NCI-H2227 (cell line): ENCODE results near the gene EZR.
"Not testable (repeated sequence)": the region's sequence is repeated elsewhere in the genome, so short reads cannot be mapped to it uniquely, and the experiment has no call there.

Source experiments
- DNase-seq: peaks from one replicate; lab custom pipeline; 2025; ENCODE audit not compliant: unreplicated experiment; lab: John Stamatoyannopoulos, UW

The EZR gene

DNA sequence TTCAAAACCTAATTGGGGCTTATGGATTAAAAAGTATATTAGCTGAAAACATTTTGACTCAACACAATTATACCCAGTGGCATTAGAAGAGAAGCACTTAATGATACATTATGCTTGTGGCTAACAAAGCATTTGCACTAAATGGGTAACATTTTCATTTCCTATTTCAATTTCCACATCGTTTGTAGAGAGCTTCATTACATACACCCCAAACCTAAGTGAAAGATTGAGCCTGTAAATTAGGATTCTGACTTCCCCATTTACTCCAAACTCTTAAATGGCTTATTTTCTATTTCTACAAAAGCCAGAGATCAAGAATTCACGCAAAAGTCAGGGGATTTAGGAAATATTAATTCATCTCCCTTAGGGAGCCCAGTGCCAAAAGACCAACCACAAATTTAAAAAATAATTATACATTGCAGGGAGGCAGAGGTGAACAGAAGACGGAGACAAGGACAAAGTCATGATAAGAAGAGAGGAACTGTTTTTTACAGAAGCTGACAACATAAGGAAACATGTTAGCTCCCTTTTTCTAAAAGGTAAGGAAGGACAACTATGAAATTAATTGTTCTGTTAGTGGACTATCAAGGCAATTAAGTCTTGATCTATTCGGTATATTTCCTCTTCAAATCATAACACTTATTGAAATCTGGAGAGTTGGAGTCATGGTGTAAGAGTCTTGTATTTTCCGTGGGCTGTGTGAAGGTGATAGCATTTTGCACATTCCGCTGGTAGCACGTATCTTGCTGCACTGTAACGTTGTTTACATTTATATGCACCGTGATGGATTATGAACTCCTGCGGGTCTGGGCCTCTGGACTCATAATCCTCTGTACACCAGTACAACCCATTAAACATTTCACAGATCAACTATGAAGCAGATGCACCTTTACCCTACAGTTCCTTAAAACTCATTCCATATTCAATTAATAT lies 24.8 kb upstream of the EZR start:
- no peak for DNase-seq

DNA sequence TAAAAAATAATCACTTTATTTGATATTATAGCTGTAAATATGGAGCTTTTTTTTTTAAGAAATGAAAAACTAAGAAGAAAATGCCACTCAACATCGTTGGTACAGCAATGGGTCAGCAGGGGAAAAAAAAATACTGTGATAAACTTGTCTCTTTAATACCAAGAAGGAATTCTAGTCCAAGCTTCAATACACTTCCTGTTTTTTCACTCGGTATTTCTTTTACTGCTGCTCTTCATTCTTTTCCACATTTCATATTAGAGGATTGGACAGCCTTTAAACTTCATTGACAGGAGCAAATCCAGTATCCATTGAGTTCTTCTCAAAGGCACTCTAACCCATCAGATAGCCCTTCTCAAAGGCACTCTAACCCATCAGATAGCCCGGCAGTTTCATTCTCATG lies 22.2 kb upstream of the EZR start:
- DNase-seq = no peak

DNA sequence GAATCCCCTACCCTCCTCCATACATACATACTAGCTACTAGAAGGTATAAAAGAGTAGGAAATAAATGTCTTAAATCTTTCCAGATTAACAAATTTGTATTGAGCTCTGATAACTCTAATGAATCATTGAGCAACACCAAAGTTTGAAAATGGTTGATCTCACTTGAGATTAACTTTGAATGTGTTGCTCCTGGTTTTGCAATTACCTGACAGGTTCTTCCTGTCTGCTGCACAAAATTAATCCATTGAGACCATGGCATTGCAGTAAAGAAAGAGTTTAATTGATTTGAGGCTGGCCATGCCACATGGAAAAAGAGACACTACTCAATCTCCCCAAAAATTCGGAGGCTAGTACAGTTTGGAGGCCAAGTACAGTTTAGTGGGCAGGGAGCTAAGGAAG lies 21.3 kb upstream of the EZR start:
- no peak for DNase-seq

DNA sequence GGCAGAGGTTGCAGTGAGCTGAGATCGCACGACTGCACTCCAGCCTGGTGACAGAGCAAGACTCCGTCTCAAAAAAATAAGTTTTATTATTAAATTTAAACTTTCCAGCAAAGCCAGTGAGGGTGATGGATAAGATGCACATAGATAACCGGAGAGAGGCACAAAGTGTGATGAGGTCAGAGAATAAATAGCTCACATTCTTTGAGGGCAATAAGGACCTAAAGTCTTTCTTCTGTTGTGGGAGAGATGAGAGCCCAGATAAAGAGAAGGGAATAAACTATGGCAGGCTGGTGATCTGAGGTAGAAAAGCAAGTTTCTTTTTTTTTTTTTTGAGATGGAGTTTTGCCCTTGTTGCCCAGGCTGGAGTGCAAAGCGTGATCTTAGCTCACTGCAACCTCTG lies 20.6 kb upstream of the EZR start:
- no peak for DNase-seq

DNA sequence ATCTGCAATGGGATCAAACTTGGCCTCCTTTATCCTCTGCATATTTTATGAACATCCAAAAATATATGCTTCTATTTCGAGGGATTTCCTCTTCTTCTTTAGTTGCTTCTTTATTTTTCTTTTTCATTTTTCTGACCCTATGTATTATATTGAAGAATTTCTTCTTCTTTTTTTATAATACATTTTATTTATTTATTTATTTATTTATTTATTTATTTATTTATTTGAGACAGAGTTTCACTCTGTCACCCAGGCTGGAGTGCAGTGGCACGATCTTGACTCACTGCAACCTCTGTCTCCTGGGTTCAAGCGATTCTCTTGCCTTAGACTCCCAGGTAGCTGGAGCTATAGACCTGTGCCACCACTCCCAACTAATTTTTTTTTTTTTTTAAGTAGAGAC lies 19.6 kb upstream of the EZR start:
- not testable (repeated sequence) for DNase-seq

DNA sequence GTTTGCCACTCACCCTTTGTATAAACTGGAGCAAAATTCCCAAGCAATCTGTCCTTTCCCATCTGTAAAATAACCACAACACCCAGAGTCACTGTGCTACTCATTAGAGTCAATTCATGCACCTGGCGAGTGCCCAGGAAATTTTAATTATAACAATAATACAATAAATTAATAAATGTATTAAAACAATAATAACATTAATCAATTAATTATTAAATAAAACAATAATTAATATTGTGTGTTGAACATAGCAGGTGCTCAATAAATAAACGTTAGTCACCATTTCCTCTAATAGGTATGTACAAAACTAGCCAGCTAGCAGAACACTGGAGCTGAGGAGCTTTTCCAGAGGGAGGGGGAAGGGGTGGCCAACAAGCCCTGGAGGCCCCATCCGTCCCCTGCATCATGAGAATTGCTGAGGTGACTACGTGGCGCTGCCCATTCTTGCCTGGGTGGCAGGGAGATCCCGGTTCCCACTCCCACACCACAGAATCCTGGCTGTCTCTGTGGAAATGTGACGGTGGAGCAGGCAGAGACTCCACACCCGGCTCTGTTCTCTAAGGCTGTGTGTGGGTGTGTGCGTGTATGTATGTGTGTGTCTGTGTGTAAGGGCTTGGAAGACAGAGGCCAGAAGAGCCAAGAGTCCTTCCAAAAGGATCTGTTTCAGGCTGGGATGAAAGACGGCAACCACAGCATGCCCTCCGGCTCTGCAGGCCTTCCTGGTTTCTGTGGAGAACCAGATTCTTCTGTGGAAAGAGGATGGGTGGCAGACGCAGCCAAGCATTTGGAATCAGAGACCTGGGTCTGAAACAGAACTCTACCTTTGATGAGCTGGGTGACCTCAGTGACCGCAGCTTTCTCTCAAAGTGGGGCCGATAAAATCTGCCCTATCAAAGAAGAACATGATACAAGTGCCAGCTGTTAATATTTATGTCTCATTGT lies 18.8 kb upstream of the EZR start:
- DNase-seq = no peak

DNA sequence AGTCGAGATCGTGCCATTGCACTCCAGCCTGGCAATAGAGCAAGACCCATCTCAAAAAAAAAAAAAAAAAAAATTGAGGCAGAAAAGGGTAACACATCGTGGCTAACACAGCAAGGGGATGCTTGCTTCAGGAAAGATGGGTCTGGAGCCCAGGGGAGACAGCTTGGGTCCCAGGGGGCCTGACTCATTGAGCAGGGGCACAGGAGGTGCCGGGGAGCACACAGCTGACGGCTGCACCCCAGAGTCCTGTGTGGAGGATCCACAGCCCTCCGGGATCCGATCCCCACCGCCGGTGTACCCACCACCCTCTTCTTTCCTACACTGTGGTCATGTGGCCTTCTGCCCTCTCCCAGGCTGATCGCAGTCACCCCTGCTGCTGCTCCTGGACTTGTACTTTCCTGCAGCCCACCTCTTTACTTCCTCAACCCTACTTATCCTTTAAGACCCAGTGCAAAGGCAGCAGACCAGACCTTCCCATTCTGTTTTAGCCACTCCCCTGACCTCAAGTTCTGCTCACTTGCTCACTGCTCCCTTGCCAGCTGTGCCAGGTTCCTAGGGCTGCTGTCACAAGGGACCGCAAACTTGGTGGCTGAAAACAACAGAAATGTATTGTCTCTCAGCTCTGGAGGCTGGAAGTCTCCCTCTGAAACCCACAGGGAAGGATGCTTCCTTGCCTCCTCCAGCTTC lies 17.6 kb upstream of the EZR start:
- no peak for DNase-seq

DNA sequence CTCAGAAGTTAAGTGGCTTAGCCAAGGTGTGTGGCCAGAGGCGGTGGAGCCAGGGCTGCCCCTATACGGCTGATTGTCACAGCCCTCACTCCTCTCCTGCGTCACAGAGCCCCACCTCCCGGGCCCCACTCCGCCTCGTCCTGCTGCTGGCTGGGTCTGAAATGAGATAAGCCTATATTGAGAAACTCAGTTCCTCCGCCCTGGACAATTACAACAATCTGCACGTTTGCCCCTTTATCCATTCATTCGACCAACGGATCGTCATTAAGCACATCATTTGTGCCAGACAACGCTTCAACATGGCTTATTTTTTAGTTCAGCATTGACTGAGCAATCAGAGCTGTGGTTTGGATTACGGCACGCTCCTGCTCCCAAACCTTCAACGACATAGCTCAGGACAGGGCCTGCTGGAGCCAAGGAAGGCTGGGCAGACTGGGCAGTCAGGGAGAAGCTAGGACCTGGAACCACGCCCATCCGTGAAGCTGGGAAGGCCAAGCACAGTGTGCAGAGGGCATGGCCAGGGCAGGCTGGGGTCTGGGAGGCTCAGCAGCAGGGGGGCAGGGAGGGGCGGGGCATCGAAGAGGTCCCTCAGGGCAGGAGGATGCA lies 16.6 kb upstream of the EZR start:
- peak; percentile 22 for DNase-seq

DNA sequence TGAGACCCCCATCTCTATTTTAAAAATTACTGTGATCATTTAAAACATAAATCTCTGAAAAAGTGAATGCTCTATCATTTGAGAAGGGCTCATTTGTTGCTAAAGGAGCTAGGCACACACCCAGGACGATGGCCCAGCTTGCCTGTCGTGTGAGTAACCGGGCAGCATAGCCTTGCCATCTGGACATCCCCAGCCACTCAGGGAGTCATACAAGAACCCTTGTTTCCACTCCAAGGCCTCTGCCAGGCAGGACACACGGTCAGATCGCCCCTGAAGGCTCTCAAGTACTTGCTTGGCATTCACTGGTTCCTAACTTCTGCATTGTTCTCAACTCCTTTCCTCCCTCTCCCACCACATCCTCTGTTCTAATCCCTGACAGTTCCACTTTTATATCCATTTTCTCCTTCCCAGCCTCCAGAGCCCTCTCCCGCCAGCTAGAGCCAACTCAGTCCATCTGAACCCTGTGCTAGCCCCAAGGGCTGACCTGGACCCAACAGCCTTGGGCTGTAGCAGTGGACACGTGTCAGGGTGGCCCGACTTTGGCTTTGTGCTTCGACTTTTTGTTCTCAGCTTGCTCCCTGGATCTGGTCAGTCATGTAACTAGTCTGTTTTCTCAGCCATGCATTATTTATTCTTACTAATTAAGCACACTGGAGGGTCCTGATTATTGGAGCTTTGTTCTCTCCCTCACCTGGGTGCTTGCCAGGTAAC lies 15.7 kb upstream of the EZR start:
- DNase-seq = no peak

DNA sequence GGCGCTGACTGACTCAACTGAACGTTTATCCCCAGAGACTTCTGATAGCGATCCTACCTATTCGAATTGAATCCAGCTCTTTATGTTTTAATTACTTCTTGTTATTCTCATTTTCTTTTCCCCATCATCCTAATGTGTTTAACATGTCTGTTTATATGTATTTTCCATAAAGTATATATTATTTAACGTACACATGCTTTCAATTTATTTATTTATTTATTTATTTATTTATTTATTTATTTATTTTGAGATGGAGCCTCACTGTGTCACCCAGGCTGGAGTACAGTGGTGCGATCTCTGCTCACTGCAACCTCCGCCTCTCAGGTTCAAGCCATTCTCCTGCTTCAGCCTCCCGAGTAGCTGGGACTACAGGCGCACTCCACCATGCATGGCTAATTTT lies 13.6 kb upstream of the EZR start:
- DNase-seq = not testable (repeated sequence)

DNA sequence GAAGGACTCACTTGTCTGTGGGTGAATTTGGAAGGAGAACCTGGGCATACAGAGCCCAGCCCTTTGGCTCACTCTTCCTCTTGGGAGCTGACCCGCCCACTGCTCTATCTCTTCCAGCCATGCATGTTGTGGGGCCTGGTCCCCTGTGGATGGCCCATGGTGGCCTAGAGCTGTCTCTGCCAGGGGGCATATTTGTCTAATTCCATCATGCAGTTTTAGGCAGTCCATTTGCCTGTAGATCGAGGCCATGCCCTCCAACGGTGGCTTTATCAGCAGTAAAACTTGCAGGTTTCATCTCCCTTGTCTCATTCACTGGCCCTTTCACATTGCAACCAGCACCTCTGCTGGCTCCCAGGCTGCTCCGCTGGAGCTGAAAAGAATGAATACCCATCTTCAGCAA lies 12.9 kb upstream of the EZR start:
- DNase-seq = no peak

DNA sequence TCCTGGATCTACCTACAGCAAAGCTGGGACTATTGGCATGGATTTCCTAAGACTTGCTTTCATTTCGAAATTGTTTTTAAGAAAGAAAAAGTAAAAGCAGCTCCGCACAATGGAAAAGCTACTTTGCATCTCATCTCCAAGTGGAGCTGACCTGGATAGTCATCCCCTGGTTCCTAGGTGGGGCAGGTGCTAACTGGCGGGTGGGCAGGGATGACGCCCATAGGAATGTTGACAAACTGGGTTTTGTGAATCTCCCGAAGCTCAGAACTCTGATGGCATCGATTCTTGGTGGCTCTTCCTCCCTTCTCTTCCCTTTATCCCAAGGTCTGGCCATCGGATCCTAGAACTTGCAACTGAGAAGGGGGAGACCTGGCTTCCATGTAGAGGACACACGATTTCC lies 12.4 kb upstream of the EZR start:
- no peak for DNase-seq

DNA sequence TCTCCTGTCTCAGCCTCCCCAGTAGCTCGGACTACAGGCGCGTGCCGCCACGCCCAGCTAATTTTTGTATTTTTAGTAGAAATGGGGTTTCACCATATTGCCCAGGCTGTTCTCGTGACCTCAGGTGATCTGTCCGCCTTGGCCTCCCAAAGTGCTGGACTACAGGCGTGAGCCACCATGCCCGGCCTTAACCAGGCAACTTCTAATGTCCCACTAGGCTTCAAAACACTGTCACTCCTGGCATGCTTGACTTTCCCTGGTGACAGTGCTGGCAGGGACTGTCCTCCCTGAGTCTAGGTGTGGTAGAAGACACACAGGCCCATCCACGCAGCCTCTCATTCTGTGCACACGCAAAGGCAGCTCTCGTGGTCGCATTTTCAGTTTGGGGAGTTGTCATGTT lies 11.6 kb upstream of the EZR start:
- DNase-seq = no peak

DNA sequence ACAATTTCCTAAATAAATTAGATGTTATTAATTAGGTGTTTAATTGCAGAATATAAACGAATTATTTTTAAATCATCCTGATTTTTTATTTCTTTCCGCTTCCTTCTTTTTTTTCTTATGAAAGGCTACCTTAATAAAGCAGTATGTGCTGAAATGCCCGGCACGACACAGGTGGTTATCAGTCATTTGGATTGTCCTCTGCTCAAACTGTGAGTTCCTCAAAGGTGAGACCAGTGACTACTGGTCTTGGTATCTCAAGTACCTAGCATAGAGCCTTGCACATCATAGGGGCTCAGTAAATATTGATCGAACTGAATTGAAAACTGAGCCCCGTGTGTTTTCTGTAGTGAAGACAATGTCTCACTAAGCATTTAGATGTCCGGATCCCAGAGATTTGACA lies 9.6 kb upstream of the EZR start:
- DNase-seq = no peak

DNA sequence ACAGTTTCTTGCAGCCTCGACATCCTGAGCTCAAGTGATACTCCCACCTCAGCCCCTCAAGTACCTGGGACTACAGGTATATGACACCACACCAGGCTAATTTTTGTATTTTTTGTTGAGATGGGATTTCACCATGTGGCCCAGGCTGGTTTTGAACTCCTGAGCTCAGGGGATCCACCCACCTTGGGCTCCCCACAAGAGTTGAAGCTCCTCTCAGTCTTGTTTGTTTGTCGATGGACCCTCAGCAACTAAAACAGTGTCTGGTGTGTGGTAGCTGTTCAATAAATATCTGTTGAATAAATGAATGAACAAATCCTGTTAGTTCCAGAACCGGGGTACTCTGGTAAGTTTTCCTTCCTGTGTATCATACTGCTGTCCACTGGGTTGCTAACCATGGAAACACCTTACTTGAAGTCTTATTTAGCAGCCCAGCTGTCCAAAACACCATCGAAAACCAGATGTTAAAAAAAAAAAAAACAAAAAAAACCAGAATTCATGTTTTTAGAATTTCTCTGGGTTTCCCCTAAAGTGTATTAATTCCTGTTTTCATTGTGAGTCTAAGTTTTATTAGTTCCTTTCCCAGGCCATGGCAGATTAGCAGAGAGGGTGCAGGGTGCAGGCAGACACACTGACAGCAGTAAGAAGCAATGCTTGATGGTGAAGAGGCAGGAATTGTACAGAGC lies 7.8 kb upstream of the EZR start:
- no peak for DNase-seq

DNA sequence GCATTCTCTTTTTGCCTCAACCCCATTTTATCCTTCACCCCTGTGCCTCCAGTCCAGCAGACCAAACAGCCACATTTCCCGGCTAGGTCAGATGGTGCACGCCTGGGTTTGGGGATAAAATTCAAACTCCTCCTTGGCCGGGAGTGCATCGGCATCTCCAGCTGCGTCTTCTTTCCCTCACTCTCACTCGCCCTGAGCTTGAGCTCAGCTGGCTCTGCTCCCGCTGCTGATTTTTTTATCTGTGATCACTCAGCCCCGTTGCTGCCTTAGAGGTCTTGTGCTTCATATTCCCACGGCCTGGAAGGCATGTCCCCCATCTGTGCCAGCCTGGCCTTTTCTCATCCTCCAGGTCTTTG lies 6.8 kb upstream of the EZR start:
- DNase-seq = peak; percentile 4

DNA sequence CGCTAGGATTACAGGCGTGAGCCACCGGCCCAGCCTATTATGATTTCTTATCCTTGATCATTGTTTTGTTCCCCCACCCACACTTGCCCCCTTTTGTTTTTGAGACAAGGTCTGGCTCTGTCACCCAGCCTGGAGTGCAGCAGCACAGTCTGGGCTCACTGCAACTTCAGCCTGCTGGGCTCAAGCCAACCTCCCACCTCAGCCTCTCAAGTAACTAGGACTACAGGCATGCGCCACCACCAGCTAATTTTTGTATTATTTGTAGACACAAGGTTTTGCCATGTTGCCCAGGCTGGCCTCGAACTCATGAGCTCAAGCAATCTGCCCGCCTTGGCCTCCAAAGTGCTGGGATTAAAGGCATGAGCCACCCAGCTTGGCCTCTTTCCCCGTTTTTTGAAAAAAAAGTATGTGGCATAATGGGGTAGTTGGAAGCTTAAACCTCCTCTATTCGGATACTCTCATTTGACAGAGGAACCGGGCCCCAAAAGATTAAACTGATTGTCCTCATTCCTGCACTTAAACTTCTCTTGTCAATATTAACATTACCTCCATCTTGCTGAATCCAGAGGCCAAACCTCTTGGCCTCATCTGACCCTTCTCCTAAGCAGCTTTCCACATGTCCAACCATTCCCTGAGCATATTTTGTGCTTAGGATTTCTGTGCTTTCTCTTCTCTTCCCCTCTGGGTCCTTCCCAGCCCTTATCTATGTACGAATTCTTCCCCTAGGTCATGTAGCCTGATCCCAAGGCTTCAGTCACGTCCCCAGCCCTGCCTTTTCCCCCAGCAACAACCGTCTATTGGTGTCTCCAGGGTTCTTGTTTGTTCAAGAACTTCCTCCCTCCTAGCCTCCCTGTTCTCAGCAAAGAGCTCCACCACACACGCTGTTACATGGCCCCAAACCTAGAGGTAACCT lies 6.1 kb upstream of the EZR start:
- no peak for DNase-seq

DNA sequence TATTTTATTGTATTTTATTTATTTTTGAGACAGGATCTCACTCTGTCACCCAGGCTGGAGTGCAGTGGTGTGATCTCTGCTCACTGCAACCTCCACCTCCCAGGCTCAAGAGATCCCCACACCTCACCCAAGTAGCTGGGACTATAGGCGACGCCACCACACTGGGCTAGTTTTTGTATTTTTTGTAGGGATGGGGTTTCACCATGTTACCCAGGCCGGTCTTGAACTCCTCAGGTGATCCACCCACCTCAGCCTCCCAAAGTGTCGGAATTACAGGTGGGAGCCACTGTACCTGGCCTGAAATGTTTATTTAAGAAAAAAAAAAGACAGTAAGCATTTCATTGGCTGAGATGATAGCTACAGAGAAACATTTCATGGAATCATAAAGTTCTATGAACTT lies 4.4 kb upstream of the EZR start:
- not testable (repeated sequence) for DNase-seq
